MM.1S (cell line): ENCODE results near the gene METTL16.

Experiments used
- DNase-seq: peaks from one replicate; pipeline ENCODE4 v3.0.0-alpha.2; 2015
- H2AFZ ChIP-seq: fragments of 300-600 bp; sonication (generic); 2 replicates; pipeline ENCODE4 v1.6.0; 2016; ENCODE audit warnings: antibody characterized with exemption, low read length
- H3F3A ChIP-seq: fragments of 300-600 bp; sonication (generic); 2 replicates; pipeline ENCODE4 v1.6.1; 2016; ENCODE audit warnings: mild to moderate bottlenecking, antibody characterized with exemption, low read length, moderate library complexity, mixed read lengths; ENCODE audit not compliant: insufficient read depth
- H3K27ac ChIP-seq: fragments of 300-600 bp; sonication (generic); 2 replicates; pipeline ENCODE4 v1.5.1; 2016; ENCODE audit warnings: mild to moderate bottlenecking, low read length
- H3K27me3 ChIP-seq: fragments of 300-600 bp; sonication (generic); replicated peaks from 2 replicates; pipeline ENCODE4 v1.6.0; 2016; ENCODE audit warnings: low read length; ENCODE audit not compliant: insufficient read depth
- H3K36me3 ChIP-seq: fragments of 300-600 bp; sonication (generic); replicated peaks from 2 replicates; pipeline ENCODE4 v1.6.1; 2016; ENCODE audit warnings: mild to moderate bottlenecking, low read length, mixed read lengths; ENCODE audit not compliant: insufficient read depth
- H3K4me1 ChIP-seq: fragments of 300-600 bp; sonication (generic); 2 replicates; pipeline ENCODE4 v1.6.1; 2016; ENCODE audit warnings: low read length, mixed read lengths
- H3K4me2 ChIP-seq: fragments of 300-600 bp; sonication (generic); 2 replicates; pipeline ENCODE4 v1.6.0; 2016; ENCODE audit warnings: low read depth, low read length
- H3K4me3 ChIP-seq: fragments of 300-600 bp; sonication (generic); 2 replicates; pipeline ENCODE4 v1.5.1; 2016; ENCODE audit warnings: low read length, mixed read lengths
- H3K79me2 ChIP-seq: fragments of 300-600 bp; sonication (generic); 2 replicates; pipeline ENCODE4 v1.6.1; 2016; ENCODE audit warnings: mixed run types, low read length, mixed read lengths
- H3K9ac ChIP-seq: fragments of 300-600 bp; sonication (generic); 2 replicates; pipeline ENCODE4 v1.6.1; 2016; ENCODE audit warnings: low read length, mixed read lengths
- H3K9me2 ChIP-seq: fragments of 300-600 bp; sonication (generic); replicated peaks from 2 replicates; pipeline ENCODE4 v1.6.1; 2016; ENCODE audit warnings: mild to moderate bottlenecking, low read length, mixed read lengths; ENCODE audit not compliant: insufficient read depth
- H3K9me3 ChIP-seq: fragments of 300-600 bp; sonication (generic); replicated peaks from 2 replicates; pipeline ENCODE4 v1.6.1; 2016; ENCODE audit warnings: mild to moderate bottlenecking, low read length, mixed read lengths; ENCODE audit not compliant: insufficient read depth
- H4K20me1 ChIP-seq: fragments of 300-600 bp; sonication (generic); 2 replicates; pipeline ENCODE4 v1.6.1; 2016; ENCODE audit warnings: mild to moderate bottlenecking, low read length, moderate library complexity, mixed read lengths; ENCODE audit not compliant: insufficient read depth
- EZH2 ChIP-seq: fragments of 300-600 bp; sonication (generic); optimal IDR thresholded peaks from 2 replicates; pipeline ENCODE3; 2017; ENCODE audit warnings: low read depth, mild to moderate bottlenecking, antibody characterized with exemption, low read length, mixed read lengths
- EZH2phosphoT487 ChIP-seq: fragments of 300-600 bp; sonication (generic); IDR thresholded peaks from 2 replicates; pipeline ENCODE4 v1.6.1; 2018; ENCODE audit warnings: antibody characterized with exemption, low read length

METTL16 gene

GRCh38 chr17:2366747-2367494 lies 144.8 kb downstream of the METTL16 start:
- Histone ChIP-seq H3K9ac (no peak overlapping the region), H3K79me2 (no peaks in the 10 kb centered on the region), H3K9me3 (no peaks in the 10 kb centered on the region), H3K4me2 (no peak overlapping the region), H3K4me1 (no peaks in the 10 kb centered on the region), H3K4me3 (no peak overlapping the region), H3K27me3 (no peaks in the 10 kb centered on the region), H3K36me3 (no peaks in the 10 kb centered on the region), H3F3A (no peaks in the 10 kb centered on the region), H4K20me1 (no peaks in the 10 kb centered on the region), H3K9me2 (no peaks in the 10 kb centered on the region), H2AFZ (no peak overlapping the region), H3K27ac (no peak overlapping the region)
- DNase-seq, result no peak
- TF ChIP-seq EZH2 (no peak), EZH2phosphoT487 (no peak)
